ENCODE data around the gene SLC1A7.

The SLC1A7 gene

GRCh38 chr1:53115403-53116306 lies 26.8 kb downstream of the SLC1A7 start:
- H3K4me1 ChIP-seq (ENCODE audit: control insufficient read depth, insufficient read depth, low read length, unreplicated experiment) = no peaks in the 10 kb centered on the region
- H3K27me3 ChIP-seq (ENCODE audit: insufficient read depth, low read length) = no peaks in the 10 kb centered on the region
- H3K4me3 ChIP-seq (ENCODE audit: low read depth, low read length) = no peak overlapping the region
- no peak overlapping the region for H3K27ac ChIP-seq (ENCODE audit: low read depth, low read length)
- H3K36me3 ChIP-seq (ENCODE audit: insufficient read depth, low read length) = no peaks in the 10 kb centered on the region
- no peak overlapping the region for H2AFZ ChIP-seq (ENCODE audit: low read length, unreplicated experiment)
- H3K79me2 ChIP-seq (ENCODE audit: control insufficient read depth, insufficient read depth, low read length, unreplicated experiment) = no peaks in the 10 kb centered on the region

GRCh38 chr1:53114581-53115400 lies 27.6 kb downstream of the SLC1A7 start:
- no peaks in the 10 kb centered on the region for H3K27me3 ChIP-seq (ENCODE audit: insufficient read depth, low read length)
- no peak overlapping the region for H3K4me3 ChIP-seq (ENCODE audit: low read depth, low read length)
- no peaks in the 10 kb centered on the region for H3K79me2 ChIP-seq (ENCODE audit: control insufficient read depth, insufficient read depth, low read length, unreplicated experiment)
- no peak overlapping the region for H3K27ac ChIP-seq (ENCODE audit: low read depth, low read length)
- no peaks in the 10 kb centered on the region for H3K4me1 ChIP-seq (ENCODE audit: control insufficient read depth, insufficient read depth, low read length, unreplicated experiment)
- H3K36me3 ChIP-seq (ENCODE audit: insufficient read depth, low read length) = no peaks in the 10 kb centered on the region
- no peak overlapping the region for H2AFZ ChIP-seq (ENCODE audit: low read length, unreplicated experiment)

DNA sequence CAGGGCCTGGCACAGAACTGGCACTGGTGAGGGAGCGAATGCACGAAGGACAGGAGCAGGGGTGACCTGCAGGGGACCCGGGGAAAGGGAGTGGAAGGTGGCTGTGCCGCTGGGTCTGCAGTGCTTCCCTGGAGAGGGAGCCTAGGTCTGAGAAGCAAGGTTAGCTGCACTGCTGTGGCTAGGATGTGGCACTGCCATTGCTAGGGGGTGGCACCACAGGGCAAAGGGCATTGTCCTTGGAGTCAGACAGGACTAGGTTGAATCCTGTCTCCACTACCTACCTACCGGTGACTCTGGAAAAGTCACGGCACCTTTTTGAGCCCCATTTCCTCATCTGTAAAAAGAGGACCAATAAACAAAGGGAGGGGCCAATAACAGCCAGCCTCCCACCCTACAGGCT lies 28.3 kb downstream of the SLC1A7 start:
- Histone ChIP-seq H3K27ac (ENCODE audit: low read depth, low read length) (no peak overlapping the region), H3K4me3 (ENCODE audit: low read depth, low read length) (no peak overlapping the region), H2AFZ (ENCODE audit: low read length, unreplicated experiment) (no peak overlapping the region), H3K36me3 (ENCODE audit: insufficient read depth, low read length) (no peaks in the 10 kb centered on the region), H3K4me1 (ENCODE audit: control insufficient read depth, insufficient read depth, low read length, unreplicated experiment) (no peaks in the 10 kb centered on the region), H3K27me3 (ENCODE audit: insufficient read depth, low read length) (no peaks in the 10 kb centered on the region), H3K79me2 (ENCODE audit: control insufficient read depth, insufficient read depth, low read length, unreplicated experiment) (no peaks in the 10 kb centered on the region)

GRCh38 chr1:53112861-53113260 lies 29.6 kb downstream of the SLC1A7 start:
- H3K4me1 ChIP-seq (ENCODE audit: control insufficient read depth, insufficient read depth, low read length, unreplicated experiment) = no peaks in the 10 kb centered on the region
- no peak overlapping the region for H2AFZ ChIP-seq (ENCODE audit: low read length, unreplicated experiment)
- peak overlapping the region; percentile 54 for H3K27ac ChIP-seq (ENCODE audit: low read depth, low read length)
- H3K79me2 ChIP-seq (ENCODE audit: control insufficient read depth, insufficient read depth, low read length, unreplicated experiment) = no peaks in the 10 kb centered on the region
- no peak overlapping the region for H3K4me3 ChIP-seq (ENCODE audit: low read depth, low read length)
- H3K27me3 ChIP-seq (ENCODE audit: insufficient read depth, low read length) = no peaks in the 10 kb centered on the region
- H3K36me3 ChIP-seq (ENCODE audit: insufficient read depth, low read length) = no peaks in the 10 kb centered on the region

DNA sequence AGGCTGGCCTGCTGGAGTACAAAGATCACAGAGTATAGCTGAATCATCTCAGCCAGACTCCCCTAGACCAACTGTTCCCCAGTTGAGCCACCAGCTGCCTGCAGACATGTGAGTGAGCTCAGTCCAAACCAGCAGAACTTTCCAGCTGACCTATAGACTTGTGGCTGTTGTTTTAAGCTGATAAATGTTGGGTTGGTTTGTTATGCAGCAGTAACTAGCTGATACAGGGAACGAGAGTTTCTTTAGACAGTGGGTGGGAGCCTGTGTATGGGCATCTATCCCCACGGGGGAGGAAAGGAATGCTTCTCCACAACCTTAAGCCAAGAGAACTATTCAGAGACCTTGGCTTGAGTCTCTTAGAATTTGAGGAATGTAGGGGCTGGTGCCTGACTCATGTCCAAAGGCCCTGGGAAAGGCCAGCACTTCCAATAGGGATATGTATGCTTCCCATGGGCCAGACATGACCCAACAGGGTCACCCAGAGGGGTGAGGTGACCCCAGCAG lies 30.1 kb downstream of the SLC1A7 start:
- peak overlapping the region; percentile 54 for H3K27ac ChIP-seq (ENCODE audit: low read depth, low read length)
- no peaks in the 10 kb centered on the region for H3K79me2 ChIP-seq (ENCODE audit: control insufficient read depth, insufficient read depth, low read length, unreplicated experiment)
- no peaks in the 10 kb centered on the region for H3K27me3 ChIP-seq (ENCODE audit: insufficient read depth, low read length)
- no peaks in the 10 kb centered on the region for H3K36me3 ChIP-seq (ENCODE audit: insufficient read depth, low read length)
- no peak overlapping the region for H3K4me3 ChIP-seq (ENCODE audit: low read depth, low read length)
- H3K4me1 ChIP-seq (ENCODE audit: control insufficient read depth, insufficient read depth, low read length, unreplicated experiment) = no peaks in the 10 kb centered on the region
- no peak overlapping the region for H2AFZ ChIP-seq (ENCODE audit: low read length, unreplicated experiment)

DNA sequence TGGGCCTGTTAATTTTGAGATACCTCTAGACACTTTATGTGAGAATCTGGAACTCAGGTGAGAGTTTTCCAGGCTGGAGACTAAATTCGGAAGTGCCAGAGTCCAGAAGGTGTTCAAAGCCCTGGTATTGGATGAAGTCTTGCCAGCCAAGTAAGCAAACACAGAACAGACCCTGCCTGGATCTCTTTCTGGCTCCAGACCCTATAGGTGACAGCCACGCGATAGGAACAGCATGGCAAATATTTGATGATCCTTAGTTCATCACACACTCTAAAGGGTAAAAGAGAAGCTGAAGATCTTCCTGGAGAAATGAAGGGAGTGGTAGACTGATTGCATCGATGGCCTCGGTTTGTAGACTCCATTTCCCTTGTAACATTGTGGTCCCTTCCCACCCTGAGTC lies 30.7 kb downstream of the SLC1A7 start:
- Histone ChIP-seq H3K27me3 (ENCODE audit: insufficient read depth, low read length) (no peaks in the 10 kb centered on the region), H3K4me1 (ENCODE audit: control insufficient read depth, insufficient read depth, low read length, unreplicated experiment) (no peaks in the 10 kb centered on the region), H3K79me2 (ENCODE audit: control insufficient read depth, insufficient read depth, low read length, unreplicated experiment) (no peaks in the 10 kb centered on the region), H3K27ac (ENCODE audit: low read depth, low read length) (peak overlapping the region; percentile 20; the same call in 1 of the 2 replicates), H3K4me3 (ENCODE audit: low read depth, low read length) (no peak overlapping the region), H3K36me3 (ENCODE audit: insufficient read depth, low read length) (no peaks in the 10 kb centered on the region), H2AFZ (ENCODE audit: low read length, unreplicated experiment) (no peak overlapping the region)

DNA sequence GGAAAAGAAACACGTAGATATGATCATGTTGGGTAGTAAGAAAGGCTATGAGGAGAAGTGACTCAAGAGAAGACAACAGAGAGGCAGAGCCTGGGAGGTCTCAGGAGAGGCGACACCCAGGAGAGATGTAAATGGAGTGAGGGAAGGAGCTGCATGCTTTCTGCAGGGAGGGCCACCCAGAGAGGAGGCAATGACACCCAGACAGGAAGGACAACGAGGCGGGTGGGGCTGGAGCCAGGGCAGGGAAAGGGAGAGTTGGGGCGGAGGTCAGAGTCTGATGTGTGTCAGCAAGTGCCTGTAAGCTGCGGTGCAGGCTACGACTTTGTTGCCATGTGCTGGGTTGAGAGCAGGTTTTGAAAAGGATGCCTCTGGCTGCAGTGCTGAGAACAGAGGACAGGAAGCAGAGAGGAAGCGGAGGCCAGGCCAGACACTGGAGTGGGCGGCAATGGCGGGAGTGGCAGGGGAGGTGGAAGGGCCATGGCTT lies 31.3 kb downstream of the SLC1A7 start:
- Histone ChIP-seq H3K36me3 (ENCODE audit: insufficient read depth, low read length) (no peaks in the 10 kb centered on the region), H3K4me1 (ENCODE audit: control insufficient read depth, insufficient read depth, low read length, unreplicated experiment) (no peaks in the 10 kb centered on the region), H2AFZ (ENCODE audit: low read length, unreplicated experiment) (no peak overlapping the region), H3K27me3 (ENCODE audit: insufficient read depth, low read length) (no peaks in the 10 kb centered on the region), H3K27ac (ENCODE audit: low read depth, low read length) (no peak overlapping the region), H3K79me2 (ENCODE audit: control insufficient read depth, insufficient read depth, low read length, unreplicated experiment) (no peaks in the 10 kb centered on the region), H3K4me3 (ENCODE audit: low read depth, low read length) (no peak overlapping the region)

DNA sequence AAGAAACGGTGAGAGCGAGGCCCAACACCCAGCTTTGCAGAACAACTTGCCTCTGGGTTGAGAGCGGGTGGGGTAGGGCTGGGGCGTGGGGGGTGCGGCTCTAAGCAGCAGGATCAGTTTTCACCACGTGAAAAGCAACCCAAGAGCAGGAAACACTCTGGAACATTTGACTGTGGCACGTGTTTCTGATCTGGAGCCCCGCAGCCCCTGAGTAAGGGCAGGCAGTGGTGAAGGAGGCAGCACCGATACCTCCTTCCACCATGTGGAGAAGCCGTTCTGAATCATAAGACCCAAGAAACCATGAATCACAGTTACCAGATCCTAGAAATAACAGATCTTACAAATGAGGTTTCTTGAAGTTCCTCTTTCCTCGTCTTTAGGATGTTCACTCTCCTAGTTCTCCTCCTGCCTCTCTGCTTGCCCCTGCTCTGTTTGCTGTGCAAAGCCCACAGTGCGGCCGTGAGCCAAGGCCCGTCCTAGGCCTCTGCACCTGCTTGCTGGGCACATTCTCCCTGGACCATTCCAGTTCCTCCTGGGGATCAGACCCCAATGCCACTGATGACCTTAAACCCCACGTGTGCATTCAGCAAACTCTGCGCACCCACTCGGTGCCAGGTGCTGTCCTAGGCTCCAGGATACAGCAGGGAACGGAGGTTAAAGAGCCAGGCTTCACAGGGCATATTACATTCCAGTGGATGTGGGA lies 31.9 kb downstream of the SLC1A7 start:
- no peak overlapping the region for H2AFZ ChIP-seq (ENCODE audit: low read length, unreplicated experiment)
- no peaks in the 10 kb centered on the region for H3K4me1 ChIP-seq (ENCODE audit: control insufficient read depth, insufficient read depth, low read length, unreplicated experiment)
- no peak overlapping the region for H3K27ac ChIP-seq (ENCODE audit: low read depth, low read length)
- H3K27me3 ChIP-seq (ENCODE audit: insufficient read depth, low read length) = no peaks in the 10 kb centered on the region
- no peak overlapping the region for H3K4me3 ChIP-seq (ENCODE audit: low read depth, low read length)
- H3K79me2 ChIP-seq (ENCODE audit: control insufficient read depth, insufficient read depth, low read length, unreplicated experiment) = no peaks in the 10 kb centered on the region
- H3K36me3 ChIP-seq (ENCODE audit: insufficient read depth, low read length) = no peaks in the 10 kb centered on the region

DNA sequence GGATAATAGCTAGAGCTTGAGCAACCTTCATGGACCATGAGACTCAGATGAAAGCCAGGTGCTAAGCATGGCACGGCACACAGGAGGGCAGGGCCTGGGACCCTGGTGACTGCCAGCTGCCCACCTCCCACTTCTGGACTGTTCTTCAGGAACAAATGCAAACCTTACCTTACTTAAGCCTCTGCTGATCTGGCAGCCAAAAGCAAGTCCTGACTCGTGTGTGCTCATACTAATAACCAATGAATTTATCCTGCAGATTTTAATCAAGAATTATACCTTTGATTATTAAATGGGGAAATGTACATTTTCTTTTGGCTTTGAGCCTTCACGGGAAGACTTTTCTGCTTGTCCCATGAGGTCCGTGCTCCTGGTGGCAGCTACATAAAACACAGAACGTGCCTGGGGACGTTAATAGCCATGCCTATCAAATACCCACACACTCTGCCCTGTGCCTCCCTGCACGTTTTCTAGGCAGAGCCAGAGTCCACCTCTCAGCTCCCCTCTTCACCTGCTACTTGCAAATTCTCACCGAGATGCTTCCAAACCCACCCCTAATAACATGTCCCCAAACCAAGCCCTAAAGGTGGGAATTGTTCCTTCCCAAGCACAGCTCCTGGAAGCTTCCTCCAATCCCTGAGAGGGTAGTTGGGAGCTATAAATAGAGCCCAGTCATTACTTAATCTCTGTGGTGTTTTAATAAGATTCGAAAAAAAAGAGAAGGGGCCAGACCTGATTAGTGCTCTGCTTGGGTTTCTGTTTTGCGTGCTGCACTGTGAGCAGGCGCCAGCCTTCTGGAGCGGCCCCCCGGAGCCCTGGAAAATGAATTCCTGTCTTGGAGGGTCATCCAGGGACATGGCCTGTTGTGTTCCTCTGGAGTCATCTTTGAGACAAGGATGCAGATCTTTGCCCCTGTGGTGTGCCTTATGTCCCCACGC lies 33.5 kb downstream of the SLC1A7 start:
- Histone ChIP-seq H3K4me3 (ENCODE audit: low read depth, low read length) (no peak overlapping the region), H3K27ac (ENCODE audit: low read depth, low read length) (no peak overlapping the region), H3K4me1 (ENCODE audit: control insufficient read depth, insufficient read depth, low read length, unreplicated experiment) (no peaks in the 10 kb centered on the region), H3K79me2 (ENCODE audit: control insufficient read depth, insufficient read depth, low read length, unreplicated experiment) (no peaks in the 10 kb centered on the region), H3K27me3 (ENCODE audit: insufficient read depth, low read length) (no peaks in the 10 kb centered on the region), H2AFZ (ENCODE audit: low read length, unreplicated experiment) (no peak overlapping the region), H3K36me3 (ENCODE audit: insufficient read depth, low read length) (no peaks in the 10 kb centered on the region)

Data from ACC112 (cell line).